IMR-90 (cell line): Measurements from ENCODE around the gene PCDHB10. TPM values are rescaled to one million over a fixed set of nuclear protein-coding genes. Genes with fewer than 3 reads are reported as not detected.
"Not testable (repeated sequence)": the region's sequence is repeated elsewhere in the genome, so short reads cannot be mapped to it uniquely, and the experiment has no call there.

Experiments
- ATAC-seq: fragments of 200-7000 bp; cut with Tn5 transposase; 2 replicates; pipeline ENCODE4 v1.9.1; 2020; ENCODE audit warnings: low read depth, mild to moderate bottlenecking, moderate library complexity
- BruUV-seq: library from RNA; stranded (reverse); fragments of 400-500 nt; replicated peaks from 2 replicates; lab custom pipeline; 2021; lab: Mats Ljungman, UMichigan
- CTCF ChIA-PET: fragments of 300-600 bp; formaldehyde crosslinking; extraction: SDS; loops from one replicate; lab custom pipeline; 2021; ENCODE audit warnings: antibody characterized with exemption; lab: Yijun Ruan, JAX
- POLR2A ChIA-PET: fragments of 300-600 bp; sonication (Branson Sonifier 250); formaldehyde crosslinking; loops from one replicate; lab custom pipeline; 2022; ENCODE audit warnings: antibody characterized with exemption; ENCODE audit not compliant: unreplicated experiment; lab: Charles Lee
- DNase-seq: peaks from one replicate; pipeline ENCODE4 v3.0.0; 2013
- H2AFZ ChIP-seq: replicated peaks from 2 replicates; pipeline ENCODE3; 2013; ENCODE audit warnings: low read length, mild to moderate bottlenecking; ENCODE audit not compliant: poor library complexity
- H2AK5ac ChIP-seq: 2 replicates; pipeline ENCODE4 v1.6.1; 2013; ENCODE audit warnings: low read depth, low read length, inconsistent platforms
- H2AK9ac ChIP-seq: replicated peaks from 2 replicates; pipeline ENCODE3; 2013; ENCODE audit warnings: mild to moderate bottlenecking, low read depth, low read length, moderate library complexity; ENCODE audit not compliant: poor library complexity
- H2BK120ac ChIP-seq: 2 replicates; pipeline ENCODE4 v1.6.1; 2013; ENCODE audit warnings: low read depth, low read length, inconsistent platforms
- H2BK15ac ChIP-seq: 3 replicates; pipeline ENCODE4 v1.6.1; 2013; ENCODE audit warnings: low read depth, low read length, inconsistent platforms
- H2BK20ac ChIP-seq: 2 replicates; pipeline ENCODE4 v1.6.1; 2013; ENCODE audit warnings: low read depth, mild to moderate bottlenecking, inconsistent platforms, low read length, moderate library complexity
- H2BK5ac ChIP-seq: 2 replicates; pipeline ENCODE4 v1.6.1; 2013; ENCODE audit warnings: mild to moderate bottlenecking, low read depth, low read length, inconsistent platforms; ENCODE audit not compliant: poor library complexity, severe bottlenecking
- H3K14ac ChIP-seq: replicated peaks from 2 replicates; pipeline ENCODE4 v1.6.1; 2013; ENCODE audit warnings: low read depth, low read length, inconsistent platforms
- H3K18ac ChIP-seq: 2 replicates; pipeline ENCODE4 v1.6.1; 2013; ENCODE audit warnings: low read depth, low read length, control low read depth
- H3K23ac ChIP-seq: 2 replicates; pipeline ENCODE4 v1.6.1; 2013; ENCODE audit warnings: low read depth, low read length, inconsistent platforms
- H3K27ac ChIP-seq: 2 replicates; pipeline ENCODE4 v1.5.1; 2013; ENCODE audit warnings: mild to moderate bottlenecking, control low read depth, low read length; ENCODE audit not compliant: insufficient read depth
- H3K27me3 ChIP-seq: 2 replicates; pipeline ENCODE4 v1.6.1; 2013; ENCODE audit warnings: low read length; ENCODE audit not compliant: control insufficient read depth, insufficient read depth
- H3K36me3 ChIP-seq: 2 replicates; pipeline ENCODE4 v1.6.1; 2013; ENCODE audit warnings: low read length, mixed read lengths; ENCODE audit not compliant: control insufficient read depth, insufficient read depth
- H3K4ac ChIP-seq: 2 replicates; pipeline ENCODE4 v1.6.1; 2013; ENCODE audit warnings: low read depth, low read length, inconsistent platforms
- H3K4me1 ChIP-seq: 2 replicates; pipeline ENCODE4 v1.6.1; 2013; ENCODE audit warnings: low read length, mixed read lengths; ENCODE audit not compliant: control insufficient read depth, insufficient read depth
- H3K4me2 ChIP-seq: 2 replicates; pipeline ENCODE4 v1.6.1; 2013; ENCODE audit warnings: low read depth, mild to moderate bottlenecking, control low read depth, low read length, moderate library complexity
- H3K4me3 ChIP-seq: 2 replicates; pipeline ENCODE4 v1.5.1; 2013; ENCODE audit warnings: low read depth, mild to moderate bottlenecking, control low read depth, low read length, moderate library complexity; ENCODE audit not compliant: insufficient read depth
- H3K56ac ChIP-seq: 2 replicates; pipeline ENCODE4 v1.6.1; 2013; ENCODE audit warnings: low read length, inconsistent platforms; ENCODE audit not compliant: insufficient read depth; ENCODE audit errors: extremely low read depth
- H3K79me1 ChIP-seq, 2 experiments: 2 replicates each; pipeline ENCODE4 v1.6.1; 2013; ENCODE audit warnings: low read length in 2 of 2, inconsistent platforms in 1 of 2, low read depth in 1 of 2
- H3K9ac ChIP-seq: 2 replicates; pipeline ENCODE4 v1.6.1; 2013; ENCODE audit warnings: low read depth, low read length, control low read depth
- H3K9me1 ChIP-seq: 2 replicates; pipeline ENCODE4 v1.6.1; 2013; ENCODE audit warnings: low read length, inconsistent platforms; ENCODE audit not compliant: insufficient read depth
- H3K9me3 ChIP-seq: 2 replicates; pipeline ENCODE4 v1.6.1; 2013; ENCODE audit warnings: low read length; ENCODE audit not compliant: control insufficient read depth, insufficient read depth
- H4K20me1 ChIP-seq: 2 replicates; pipeline ENCODE4 v1.6.1; 2013; ENCODE audit warnings: low read length, inconsistent platforms; ENCODE audit not compliant: insufficient read depth
- H4K5ac ChIP-seq: 2 replicates; pipeline ENCODE4 v1.6.1; 2013; ENCODE audit warnings: mild to moderate bottlenecking, low read depth, low read length, control low read depth
- H4K8ac ChIP-seq, 2 experiments: 2 replicates each; pipeline ENCODE4 v1.6.1; 2013; ENCODE audit warnings: low read depth in 2 of 2, low read length in 2 of 2, control low read depth in 1 of 2, inconsistent platforms in 1 of 2
- H4K91ac ChIP-seq: 2 replicates; pipeline ENCODE4 v1.6.1; 2013; ENCODE audit warnings: low read depth, low read length, inconsistent platforms; ENCODE audit not compliant: insufficient read depth
- WGBS, 2 experiments: methylation state at CpG; one replicate each; pipeline versions ENCODE4 v1.1.5 to v1.1.7; 2013; ENCODE audit warnings: missing lambda C conversion rate in 2 of 2; ENCODE audit not compliant: insufficient read length in 1 of 2; ENCODE audit errors: extremely low coverage in 2 of 2; 5-methylcytosine and 5-hydroxymethylcytosine counted together
- dilution Hi-C: fragments of 300-500 bp; cut with HindIII; formaldehyde crosslinking; loops from one replicate; pipeline ENCODE4 v1.14.3; 2018; ENCODE audit warnings: low sequenced_read_pairs; ENCODE audit not compliant: unreplicated experiment
- in situ Hi-C: fragments of 300-500 bp; cut with MboI; formaldehyde crosslinking; loops from 3 replicates; pipeline ENCODE4 v1.14.3; 2019; ENCODE audit warnings: low sequenced_read_pairs, inconsistent platforms, mixed read lengths
- intact Hi-C: fragments of 100-400 bp; cut with micrococcal nuclease; formaldehyde crosslinking; loops from 2 replicates; pipeline ENCODE4 v1.10.0; 2022
- polyA plus RNA-seq, 3 experiments: library from polyadenylated mRNA; depleted of rRNA; stranded (reverse); fragments of >200 nt; gene quantifications; 2 replicates each; pipeline ENCODE4 v1.2.3, GENCODE V29; 2012; ENCODE audit warnings: low replicate concordance in 1 of 3
- total RNA-seq: library from RNA; depleted of rRNA; stranded (reverse); fragments of >200 nt; gene quantifications from 2 replicates; pipeline ENCODE4 v1.2.3, GENCODE V29; 2012

PCDHB10 gene
- total and polyA plus RNA-seq, 2 of the 4 experiments (the other 2 are of a cell fraction) = 0.18 to 0.22 TPM

DNA sequence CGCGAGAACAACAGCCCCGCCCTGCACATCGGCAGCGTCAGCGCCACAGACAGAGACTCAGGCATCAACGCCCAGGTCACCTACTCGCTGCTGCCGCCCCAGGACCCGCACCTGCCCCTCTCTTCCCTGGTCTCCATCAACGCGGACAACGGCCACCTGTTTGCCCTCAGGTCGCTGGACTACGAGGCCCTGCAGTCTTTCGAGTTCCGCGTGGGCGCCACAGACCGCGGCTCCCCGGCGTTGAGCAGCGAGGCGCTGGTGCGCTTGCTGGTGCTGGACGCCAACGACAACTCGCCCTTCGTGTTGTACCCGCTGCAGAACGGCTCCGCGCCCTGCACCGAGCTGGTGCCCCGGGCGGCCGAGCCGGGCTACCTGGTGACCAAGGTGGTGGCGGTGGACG, 40.5 kb upstream of the PCDHB10 start:
- CTCF ChIA-PET, H3K14ac ChIP-seq, H3K9me1 ChIP-seq, POLR2A ChIA-PET, H4K91ac ChIP-seq, H2AK9ac ChIP-seq, ATAC-seq, H3K36me3 ChIP-seq, H3K4me2 ChIP-seq, H3K4me3 ChIP-seq, H2BK5ac ChIP-seq, H3K18ac ChIP-seq, H3K9ac ChIP-seq, H3K4me1 ChIP-seq, H3K23ac ChIP-seq, H2AK5ac ChIP-seq, intact Hi-C loops, H2BK15ac ChIP-seq, BruUV-seq, H3K79me1 ChIP-seq, H4K5ac ChIP-seq, H2BK120ac ChIP-seq, H4K8ac ChIP-seq, H2AFZ ChIP-seq, H3K4ac ChIP-seq, H3K27me3 ChIP-seq, in situ Hi-C loops, DNase-seq, H3K27ac ChIP-seq, dilution Hi-C loops, H4K20me1 ChIP-seq, H2BK20ac ChIP-seq, H3K56ac ChIP-seq: not testable (repeated sequence)
- no CpG with 5 or more reads among the region's 41 CpGs for WGBS, 2 experiments
- peaks cover 19% of the 10 kb centered on the region; the same call in 1 of the 2 replicates for H3K9me3 ChIP-seq

DNA sequence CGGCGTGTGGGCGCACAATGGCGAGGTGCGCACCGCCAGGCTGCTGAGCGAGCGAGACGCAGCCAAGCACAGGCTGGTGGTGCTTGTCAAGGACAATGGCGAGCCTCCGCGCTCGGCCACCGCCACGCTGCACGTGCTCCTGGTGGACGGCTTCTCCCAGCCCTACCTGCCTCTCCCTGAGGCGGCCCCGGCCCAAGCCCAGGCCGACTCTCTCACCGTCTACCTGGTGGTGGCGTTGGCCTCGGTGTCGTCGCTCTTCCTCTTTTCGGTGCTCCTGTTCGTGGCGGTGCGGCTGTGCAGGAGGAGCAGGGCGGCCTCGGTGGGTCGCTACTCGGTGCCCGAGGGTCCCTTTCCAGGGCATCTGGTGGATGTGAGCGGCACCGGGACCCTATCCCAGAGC, 40.1 kb upstream of the PCDHB10 start:
- H4K5ac ChIP-seq, H2AK9ac ChIP-seq, H2BK120ac ChIP-seq, ATAC-seq, H2AK5ac ChIP-seq, H3K4me1 ChIP-seq, DNase-seq, H3K27ac ChIP-seq, H3K14ac ChIP-seq, dilution Hi-C loops, in situ Hi-C loops, H3K4me2 ChIP-seq, H2BK5ac ChIP-seq, H4K20me1 ChIP-seq, H3K36me3 ChIP-seq, H2BK20ac ChIP-seq, BruUV-seq, H3K79me1 ChIP-seq, H3K4ac ChIP-seq, CTCF ChIA-PET, H3K27me3 ChIP-seq, H3K56ac ChIP-seq, intact Hi-C loops, POLR2A ChIA-PET, H2BK15ac ChIP-seq, H3K9me1 ChIP-seq, H3K18ac ChIP-seq, H3K23ac ChIP-seq, H4K8ac ChIP-seq, H3K4me3 ChIP-seq, H2AFZ ChIP-seq, H4K91ac ChIP-seq, H3K9ac ChIP-seq: not testable (repeated sequence)
- peaks cover 19% of the 10 kb centered on the region; the same call in 1 of the 2 replicates for H3K9me3 ChIP-seq
- no CpG with 5 or more reads among the region's 36 CpGs for WGBS, 2 experiments
